Psoas muscle (tissue), 8 donors: ENCODE measurements around the gene PHACTR2. TPM values are rescaled to one million over a fixed set of nuclear protein-coding genes. Genes with fewer than 3 reads are reported as not detected.

ENCODE experiments used
- ATAC-seq, 4 donors: fragments of 200-7000 bp; cut with Tn5 transposase; one replicate each; pipeline ENCODE4 v1.9.1; 2020; ENCODE audit warnings: moderate library complexity in 3 of 4, mild to moderate bottlenecking in 2 of 4
- DNase-seq, 2 donors: peaks; one replicate each; pipeline ENCODE4 v3.0.0-alpha.2; 2020
- H3K27ac ChIP-seq: fragments of 200-600 bp; one replicate; pipeline ENCODE4 v1.8.0; 2022
- H3K27me3 ChIP-seq, 3 donors: fragments of 200-600 bp in 1 of 3; one replicate each; pipeline versions ENCODE4 v1.6.1 to v1.8.0; 2013 to 2022; ENCODE audit warnings: low read length in 2 of 3, mild to moderate bottlenecking in 2 of 3, moderate library complexity in 1 of 3; ENCODE audit not compliant: insufficient read depth in 3 of 3
- H3K36me3 ChIP-seq, 2 donors: fragments of 200-600 bp in 1 of 2; one replicate each; pipeline versions ENCODE4 v1.6.1 to v1.8.0; 2013 to 2022; ENCODE audit warnings: low read depth in 1 of 2, mild to moderate bottlenecking in 1 of 2, moderate library complexity in 1 of 2; ENCODE audit not compliant: insufficient read depth in 1 of 2
- H3K4me1 ChIP-seq: fragments of 200-600 bp; one replicate; pipeline ENCODE4 v1.8.0; 2022
- H3K4me3 ChIP-seq: fragments of 200-600 bp; one replicate; pipeline ENCODE4 v1.8.0; 2022; ENCODE audit warnings: mild to moderate bottlenecking
- H3K9me3 ChIP-seq: fragments of 200-600 bp; one replicate; pipeline ENCODE4 v1.8.0; 2022
- CTCF ChIP-seq: fragments of 200-600 bp; IDR thresholded peaks from one replicate; pipeline ENCODE4 v1.8.0; 2022; ENCODE audit warnings: antibody characterized with exemption
- WGBS, 3 donors: extraction: QIAGEN DNeasy Blood & Tissue Kit; methylation state at CpG; one replicate each; pipeline versions ENCODE4 v1.1.6 to v1.1.7; 2013; 5-methylcytosine and 5-hydroxymethylcytosine counted together
- intact Hi-C, 2 donors: fragments of 100-400 bp; cut with DNase I; formaldehyde crosslinking; loops; one replicate each; pipeline versions ENCODE4 v1.11.0 to v1.14.2; 2022
- polyA plus RNA-seq, 3 donors: library from polyadenylated mRNA; stranded (reverse); fragments of 200-250 nt; gene quantifications; one replicate each; pipeline ENCODE4 v1.2.3, GENCODE V29; 2013
- total RNA-seq, 4 donors: library from RNA; stranded (reverse); fragmentation: NEBNext Ultra II Directional in 2 of 4; extraction: Animal tissue kit (Norgen Biotek cat#: 25700) in 2 of 4; gene quantifications; one replicate each; pipeline versions ENCODE4 v1.2.1 to v1.2.4, GENCODE V29; 2021 to 2023
- donor health status: healthy with polysubstance abuse.
- donor health status: DM: no; HTN: no; CAD: no; lungs with moderate emphysema.
- donor health status: Bipolar disorder and iron deficiency.
- donor health status: healthy.
- donor health status: DM: yes; HTN: yes; CAD: no.
- donor health status: DM: no; HTN: no; CAD: no.
- donor health status: DM: no; HTN: no; CAD: no.
- donor health status: DM: yes; HTN: yes; CAD: no.

PHACTR2 gene
- total and polyA plus RNA-seq, 7 donors = 3.4 to 48.8 (median 30.0) TPM

GRCh38 chr6:143675382-143675900 is 2.3 kb upstream of the PHACTR2 start:
- Histone ChIP-seq H3K36me3 (no peaks in the 10 kb centered on the region), H3K4me1 (peaks cover 5% of the 10 kb centered on the region), H3K9me3 (no peaks in the 10 kb centered on the region), H3K27me3 (no peaks in the 10 kb centered on the region), H3K4me3 (no peak overlapping the region), H3K27ac (no peak overlapping the region)
- DNase-seq = no peak
- TF ChIP-seq CTCF = no peak
- ATAC-seq = no peak
- intact Hi-C loops = loop anchor here in 1 of 2 donors (10.0 kb wide), 1 partner anchor 721 kb away; no protein-coding TSS in a partner anchor

GRCh38 chr6:143675946-143676345 is 1.8 kb upstream of the PHACTR2 start:
- peaks cover 5% of the 10 kb centered on the region for H3K4me1 ChIP-seq
- intact Hi-C loops = loop anchor here in 1 of 2 donors (10.0 kb wide), 1 partner anchor 721 kb away; no protein-coding TSS in a partner anchor
- no peaks in the 10 kb centered on the region for H3K27me3 ChIP-seq
- no peak for TF ChIP-seq CTCF
- H3K27ac ChIP-seq = peak overlapping the region; percentile 7
- no peaks in the 10 kb centered on the region for H3K9me3 ChIP-seq
- H3K4me3 ChIP-seq = no peak overlapping the region
- DNase-seq = no peak
- 38 to 65% (median 51%) methylated on average over 1 of the region's 1 CpG for WGBS, 3 donors
- no peak for ATAC-seq
- no peaks in the 10 kb centered on the region for H3K36me3 ChIP-seq

GRCh38 chr6:143676437-143677045 is 1.2 kb upstream of the PHACTR2 start:
- TF ChIP-seq CTCF = no peak
- Histone ChIP-seq H3K4me3 (no peak overlapping the region), H3K36me3 (no peaks in the 10 kb centered on the region), H3K27ac (peak overlapping the region; percentile 7), H3K4me1 (peaks cover 5% of the 10 kb centered on the region), H3K9me3 (no peaks in the 10 kb centered on the region), H3K27me3 (no peaks in the 10 kb centered on the region)
- no peak for ATAC-seq
- 80 to 82% (median 81%) methylated on average over 4 of the region's 4 CpGs for WGBS, 3 donors
- DNase-seq = no peak
- intact Hi-C loops = loop anchor here in 1 of 2 donors (10.0 kb wide), 1 partner anchor 722 kb away; no protein-coding TSS in a partner anchor

GRCh38 chr6:143677577-143677890 is 231 bp upstream of the PHACTR2 start:
- Histone ChIP-seq H3K27me3 (no peaks in the 10 kb centered on the region), H3K36me3 (no peaks in the 10 kb centered on the region), H3K27ac (peak overlapping the region; percentile 92), H3K4me3 (peak overlapping the region; percentile 85), H3K9me3 (peaks cover 3% of the 10 kb centered on the region), H3K4me1 (peaks cover 5% of the 10 kb centered on the region)
- no peak for TF ChIP-seq CTCF
- no peak for DNase-seq
- intact Hi-C loops = loop anchor here in 1 of 2 donors (10.0 kb wide), 1 partner anchor 723 kb away; no protein-coding TSS in a partner anchor
- ATAC-seq = no peak
- 3 to 8% (median 5%) methylated on average over 7 to 9 of the region's 9 CpGs for whole genome bisulfite sequencing, 3 donors
